OCI-LY1 (cell line): ENCODE measurements around the gene ENTPD1.

ENCODE experiments used
- H2AFZ ChIP-seq: fragments of 200-600 bp; sonication (generic), shearing (Covaris generic); 2 replicates; pipeline ENCODE4 v1.6.0; 2014; ENCODE audit warnings: antibody characterized with exemption, mild to moderate bottlenecking, low read length
- H3F3A ChIP-seq: fragments of 200-600 bp; sonication (generic), shearing (Covaris generic); 2 replicates; pipeline ENCODE4 v1.6.0; 2014; ENCODE audit warnings: mild to moderate bottlenecking, antibody characterized with exemption, low read length, moderate library complexity; ENCODE audit not compliant: insufficient read depth
- H3K27ac ChIP-seq: fragments of 200-600 bp; sonication (generic); 2 replicates; pipeline ENCODE4 v1.5.1; 2014; ENCODE audit warnings: low read length, mixed run types, mild to moderate bottlenecking, low read depth; ENCODE audit not compliant: poor library complexity, severe bottlenecking
- H3K27me3 ChIP-seq: fragments of 200-600 bp; sonication (generic); 2 replicates; pipeline ENCODE4 v1.6.0; 2014; ENCODE audit warnings: antibody characterized with exemption, mild to moderate bottlenecking, low read length, moderate library complexity; ENCODE audit not compliant: insufficient read depth
- H3K36me3 ChIP-seq: fragments of 200-600 bp; sonication (generic); 2 replicates; pipeline ENCODE4 v1.6.1; 2014; ENCODE audit warnings: mild to moderate bottlenecking, antibody characterized with exemption, low read length, moderate library complexity, mixed read lengths; ENCODE audit not compliant: insufficient read depth
- H3K4me1 ChIP-seq: fragments of 200-600 bp; sonication (generic); 2 replicates; pipeline ENCODE4 v1.5.1; 2014; ENCODE audit warnings: mild to moderate bottlenecking, low read length, moderate library complexity; ENCODE audit not compliant: insufficient read depth, severe bottlenecking
- H3K4me2 ChIP-seq: fragments of 200-600 bp; sonication (generic), shearing (Covaris generic); 2 replicates; pipeline ENCODE4 v1.6.1; 2014; ENCODE audit warnings: low read length
- H3K4me3 ChIP-seq: fragments of 200-600 bp; sonication (generic); 2 replicates; pipeline ENCODE4 v1.5.1; 2014; ENCODE audit warnings: low read length, low read depth, mild to moderate bottlenecking, mixed read lengths; ENCODE audit not compliant: poor library complexity, severe bottlenecking
- H3K79me2 ChIP-seq: fragments of 200-600 bp; shearing (Covaris generic); 2 replicates; pipeline ENCODE4 v1.6.1; 2016; ENCODE audit warnings: mixed run types, low read length, mixed read lengths; ENCODE audit not compliant: insufficient read depth
- H3K9ac ChIP-seq: fragments of 200-600 bp; sonication (generic), shearing (Covaris generic); 2 replicates; pipeline ENCODE4 v1.6.1; 2014; ENCODE audit warnings: mild to moderate bottlenecking, low read length, mixed read lengths
- H3K9me2 ChIP-seq: fragments of 200-600 bp; sonication (generic), shearing (Covaris generic); 2 replicates; pipeline ENCODE4 v1.6.1; 2014; ENCODE audit warnings: low read depth, mild to moderate bottlenecking, low read length, mixed read lengths
- H3K9me3 ChIP-seq: fragments of 200-600 bp; shearing (Covaris generic); 2 replicates; pipeline ENCODE4 v1.6.1; 2014; ENCODE audit warnings: low read length, mixed read lengths
- H4K20me1 ChIP-seq: fragments of 200-600 bp; sonication (generic), shearing (Covaris generic); 2 replicates; pipeline ENCODE4 v1.6.0; 2016; ENCODE audit warnings: mild to moderate bottlenecking, low read length; ENCODE audit not compliant: insufficient read depth
- CTCF ChIP-seq: fragments of 200-600 bp; sonication (generic), shearing (Covaris generic); IDR thresholded peaks from 2 replicates; pipeline ENCODE4 v1.5.1; 2017; ENCODE audit warnings: mild to moderate bottlenecking, antibody characterized with exemption, low read length, moderate library complexity, mixed read lengths
- EZH2 ChIP-seq: fragments of 200-600 bp; sonication (generic), shearing (Covaris generic); IDR thresholded peaks from 2 replicates; pipeline ENCODE4 v1.8.0; 2017; ENCODE audit warnings: borderline replicate concordance, mixed run types, mild to moderate bottlenecking, antibody characterized with exemption, low read length, moderate library complexity, mixed read lengths

Gene ENTPD1

GRCh38 chr10:95755511-95756004, 405 bp upstream of the ENTPD1 start:
- H2AFZ ChIP-seq, result no peak overlapping the region
- H3K4me1 ChIP-seq, result peaks cover 6% of the 10 kb centered on the region
- H3K9ac ChIP-seq, result no peak overlapping the region
- H3K27ac ChIP-seq, result no peak overlapping the region
- H3K4me3 ChIP-seq, result no peak overlapping the region
- no peaks in the 10 kb centered on the region for H3F3A ChIP-seq
- H4K20me1 ChIP-seq, result no peaks in the 10 kb centered on the region
- no peak for TF ChIP-seq CTCF
- no peak for TF ChIP-seq EZH2
- no peaks in the 10 kb centered on the region for H3K27me3 ChIP-seq
- no peak overlapping the region for H3K4me2 ChIP-seq
- H3K36me3 ChIP-seq, result no peaks in the 10 kb centered on the region
- H3K9me2 ChIP-seq, result no peaks in the 10 kb centered on the region
- no peaks in the 10 kb centered on the region for H3K79me2 ChIP-seq
- no peaks in the 10 kb centered on the region for H3K9me3 ChIP-seq

GRCh38 chr10:95756809-95757684, 1.1 kb downstream of the ENTPD1 start:
- Histone ChIP-seq H3K27me3 (no peaks in the 10 kb centered on the region), H3K36me3 (no peaks in the 10 kb centered on the region), H2AFZ (no peak overlapping the region), H3K4me3 (no peak overlapping the region), H3K9me3 (no peaks in the 10 kb centered on the region), H3K79me2 (no peaks in the 10 kb centered on the region), H3K9ac (no peak overlapping the region), H3F3A (no peaks in the 10 kb centered on the region), H3K4me2 (no peak overlapping the region), H3K9me2 (no peaks in the 10 kb centered on the region), H3K4me1 (peaks cover 6% of the 10 kb centered on the region), H3K27ac (no peak overlapping the region), H4K20me1 (no peaks in the 10 kb centered on the region)
- TF ChIP-seq EZH2 (no peak), CTCF (no peak)

GRCh38 chr10:95758351-95759025, 2.5 kb downstream of the ENTPD1 start:
- Histone ChIP-seq H3K9me2 (no peaks in the 10 kb centered on the region), H3K4me2 (no peak overlapping the region), H3K4me3 (no peak overlapping the region), H3K4me1 (peaks cover 6% of the 10 kb centered on the region), H3K27me3 (no peaks in the 10 kb centered on the region), H3K79me2 (no peaks in the 10 kb centered on the region), H3K27ac (peak overlapping the region; percentile 31), H2AFZ (no peak overlapping the region), H4K20me1 (no peaks in the 10 kb centered on the region), H3K9me3 (no peaks in the 10 kb centered on the region), H3K9ac (no peak overlapping the region), H3F3A (no peaks in the 10 kb centered on the region), H3K36me3 (no peaks in the 10 kb centered on the region)
- TF ChIP-seq CTCF, result no peak
